Measurements from ENCODE around the gene ST8SIA6.

DNA sequence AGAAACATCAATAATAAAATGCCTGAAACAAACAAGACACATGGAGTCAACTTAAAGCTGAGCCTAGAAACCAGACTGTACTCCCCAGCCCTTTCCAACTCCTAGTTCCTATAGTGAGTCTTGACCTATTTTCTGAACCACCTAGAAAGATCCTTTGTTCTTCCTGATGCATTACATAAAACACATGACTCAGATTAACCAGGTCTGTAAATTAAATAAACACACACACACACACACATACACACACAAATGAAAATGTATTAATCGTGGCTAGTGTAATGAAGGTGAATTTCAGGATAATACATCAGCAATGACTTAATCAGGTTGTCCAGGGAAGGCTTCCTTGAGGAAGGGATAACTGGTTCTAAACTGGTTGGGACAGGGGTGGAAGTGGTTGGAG, 104.7 kb downstream of the ST8SIA6 start:
- TF ChIP-seq, protein P1, sequence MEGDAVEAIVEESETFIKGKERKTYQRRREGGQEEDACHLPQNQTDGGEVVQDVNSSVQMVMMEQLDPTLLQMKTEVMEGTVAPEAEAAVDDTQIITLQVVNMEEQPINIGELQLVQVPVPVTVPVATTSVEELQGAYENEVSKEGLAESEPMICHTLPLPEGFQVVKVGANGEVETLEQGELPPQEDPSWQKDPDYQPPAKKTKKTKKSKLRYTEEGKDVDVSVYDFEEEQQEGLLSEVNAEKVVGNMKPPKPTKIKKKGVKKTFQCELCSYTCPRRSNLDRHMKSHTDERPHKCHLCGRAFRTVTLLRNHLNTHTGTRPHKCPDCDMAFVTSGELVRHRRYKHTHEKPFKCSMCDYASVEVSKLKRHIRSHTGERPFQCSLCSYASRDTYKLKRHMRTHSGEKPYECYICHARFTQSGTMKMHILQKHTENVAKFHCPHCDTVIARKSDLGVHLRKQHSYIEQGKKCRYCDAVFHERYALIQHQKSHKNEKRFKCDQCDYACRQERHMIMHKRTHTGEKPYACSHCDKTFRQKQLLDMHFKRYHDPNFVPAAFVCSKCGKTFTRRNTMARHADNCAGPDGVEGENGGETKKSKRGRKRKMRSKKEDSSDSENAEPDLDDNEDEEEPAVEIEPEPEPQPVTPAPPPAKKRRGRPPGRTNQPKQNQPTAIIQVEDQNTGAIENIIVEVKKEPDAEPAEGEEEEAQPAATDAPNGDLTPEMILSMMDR (conservative IDR thresholded peaks at IDR 0.05; ENCODE audit: low read length) = no peak
- no peak for TF ChIP-seq EZH2phosphoT487 (IDR thresholded peaks at IDR 0.05; ENCODE audit: borderline replicate concordance, low read depth, low read length)
